Measurements from ENCODE around the gene KLK4. TPM values are rescaled to one million over a fixed set of nuclear protein-coding genes. Genes with fewer than 3 reads are reported as not detected.

KLK4 gene
- total and polyA plus RNA-seq, 4 donors: not detected

DNA sequence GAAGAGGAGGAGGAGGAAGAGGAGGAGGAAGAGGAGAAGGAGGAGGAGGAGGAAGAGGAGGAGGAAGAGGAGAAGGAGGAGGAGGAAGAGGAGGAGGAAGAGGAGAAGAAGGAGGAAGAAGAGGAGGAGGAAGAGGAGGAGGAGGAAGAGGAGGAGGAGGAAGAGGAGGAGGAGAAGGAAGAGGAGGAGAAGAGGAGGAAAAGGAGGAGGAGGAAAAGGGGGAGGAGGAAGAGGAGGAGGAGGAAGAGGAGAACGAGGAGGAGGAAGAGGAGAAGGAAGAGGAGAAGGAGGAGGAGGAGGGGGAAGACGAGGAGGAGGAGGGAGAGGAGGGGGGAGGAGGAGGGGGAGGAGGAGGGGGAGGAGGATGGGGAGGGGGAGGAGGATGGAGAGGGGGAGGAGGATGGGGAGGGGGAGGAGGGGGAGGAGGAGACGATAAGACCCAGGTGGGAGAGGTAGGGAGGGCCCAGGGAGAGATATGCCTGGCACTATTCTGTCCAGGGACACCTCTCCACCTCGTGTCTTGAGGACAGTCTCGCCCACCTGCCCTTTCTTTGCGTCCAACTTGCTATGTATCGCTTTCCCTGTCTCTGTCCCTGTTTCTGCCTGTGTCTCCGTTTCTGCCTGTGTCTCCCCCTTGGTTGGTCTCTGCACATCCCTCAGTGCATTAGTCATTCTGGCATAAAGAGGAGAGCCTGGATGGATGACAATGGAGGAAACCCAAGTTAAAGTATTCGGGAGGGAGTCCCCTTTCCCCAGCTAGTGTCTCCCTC, 48.7 kb upstream of the KLK4 start (continued):
- TF ChIP-seq, protein P1, sequence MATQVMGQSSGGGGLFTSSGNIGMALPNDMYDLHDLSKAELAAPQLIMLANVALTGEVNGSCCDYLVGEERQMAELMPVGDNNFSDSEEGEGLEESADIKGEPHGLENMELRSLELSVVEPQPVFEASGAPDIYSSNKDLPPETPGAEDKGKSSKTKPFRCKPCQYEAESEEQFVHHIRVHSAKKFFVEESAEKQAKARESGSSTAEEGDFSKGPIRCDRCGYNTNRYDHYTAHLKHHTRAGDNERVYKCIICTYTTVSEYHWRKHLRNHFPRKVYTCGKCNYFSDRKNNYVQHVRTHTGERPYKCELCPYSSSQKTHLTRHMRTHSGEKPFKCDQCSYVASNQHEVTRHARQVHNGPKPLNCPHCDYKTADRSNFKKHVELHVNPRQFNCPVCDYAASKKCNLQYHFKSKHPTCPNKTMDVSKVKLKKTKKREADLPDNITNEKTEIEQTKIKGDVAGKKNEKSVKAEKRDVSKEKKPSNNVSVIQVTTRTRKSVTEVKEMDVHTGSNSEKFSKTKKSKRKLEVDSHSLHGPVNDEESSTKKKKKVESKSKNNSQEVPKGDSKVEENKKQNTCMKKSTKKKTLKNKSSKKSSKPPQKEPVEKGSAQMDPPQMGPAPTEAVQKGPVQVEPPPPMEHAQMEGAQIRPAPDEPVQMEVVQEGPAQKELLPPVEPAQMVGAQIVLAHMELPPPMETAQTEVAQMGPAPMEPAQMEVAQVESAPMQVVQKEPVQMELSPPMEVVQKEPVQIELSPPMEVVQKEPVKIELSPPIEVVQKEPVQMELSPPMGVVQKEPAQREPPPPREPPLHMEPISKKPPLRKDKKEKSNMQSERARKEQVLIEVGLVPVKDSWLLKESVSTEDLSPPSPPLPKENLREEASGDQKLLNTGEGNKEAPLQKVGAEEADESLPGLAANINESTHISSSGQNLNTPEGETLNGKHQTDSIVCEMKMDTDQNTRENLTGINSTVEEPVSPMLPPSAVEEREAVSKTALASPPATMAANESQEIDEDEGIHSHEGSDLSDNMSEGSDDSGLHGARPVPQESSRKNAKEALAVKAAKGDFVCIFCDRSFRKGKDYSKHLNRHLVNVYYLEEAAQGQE (IDR thresholded peaks at IDR 0.05): no peak
- TF ChIP-seq MAX (IDR thresholded peaks at IDR 0.05) (no peak), HNF4G (IDR thresholded peaks at IDR 0.05) (no peak), HNF4A (conservative IDR thresholded peaks at IDR 0.05) (no peak)

- H3K27me3 ChIP-seq (ENCODE audit: control insufficient read depth in 4 of 4, insufficient read depth in 4 of 4, low read length in 3 of 4): peaks cover 0 to 5% (median 1%) of the 10 kb centered on the region in 4 donors
- DNase-seq (ENCODE audit: low spot score): no peak
- H3K9ac ChIP-seq (ENCODE audit: low read depth in 1 of 2, low read length in 2 of 2): no peak overlapping the region
- H3K36me3 ChIP-seq (ENCODE audit: control insufficient read depth in 4 of 4, insufficient read depth in 3 of 4, low read depth in 1 of 4, low read length in 3 of 4): no peaks in the 10 kb centered on the region
- H3K4me1 ChIP-seq (ENCODE audit: control insufficient read depth in 4 of 4, insufficient read depth in 4 of 4, low read length in 3 of 4): no peaks in the 10 kb centered on the region
- H3K9me3 ChIP-seq (ENCODE audit: control insufficient read depth in 4 of 4, low read length in 3 of 4): peaks cover 0 to 7% (median 0%) of the 10 kb centered on the region in 4 donors
- no peak for TF ChIP-seq RAD21 (IDR thresholded peaks at IDR 0.05)
- no peak for TF ChIP-seq RXRA (IDR thresholded peaks at IDR 0.05)
- TF ChIP-seq HNF4G (IDR thresholded peaks at IDR 0.05): no peak
- TF ChIP-seq, protein P1 (IDR thresholded peaks at IDR 0.05): no peak
- TF ChIP-seq JUND (IDR thresholded peaks at IDR 0.05): no peak
- no peak for TF ChIP-seq NR2F2 (IDR thresholded peaks at IDR 0.05)
- TF ChIP-seq, protein P2, sequence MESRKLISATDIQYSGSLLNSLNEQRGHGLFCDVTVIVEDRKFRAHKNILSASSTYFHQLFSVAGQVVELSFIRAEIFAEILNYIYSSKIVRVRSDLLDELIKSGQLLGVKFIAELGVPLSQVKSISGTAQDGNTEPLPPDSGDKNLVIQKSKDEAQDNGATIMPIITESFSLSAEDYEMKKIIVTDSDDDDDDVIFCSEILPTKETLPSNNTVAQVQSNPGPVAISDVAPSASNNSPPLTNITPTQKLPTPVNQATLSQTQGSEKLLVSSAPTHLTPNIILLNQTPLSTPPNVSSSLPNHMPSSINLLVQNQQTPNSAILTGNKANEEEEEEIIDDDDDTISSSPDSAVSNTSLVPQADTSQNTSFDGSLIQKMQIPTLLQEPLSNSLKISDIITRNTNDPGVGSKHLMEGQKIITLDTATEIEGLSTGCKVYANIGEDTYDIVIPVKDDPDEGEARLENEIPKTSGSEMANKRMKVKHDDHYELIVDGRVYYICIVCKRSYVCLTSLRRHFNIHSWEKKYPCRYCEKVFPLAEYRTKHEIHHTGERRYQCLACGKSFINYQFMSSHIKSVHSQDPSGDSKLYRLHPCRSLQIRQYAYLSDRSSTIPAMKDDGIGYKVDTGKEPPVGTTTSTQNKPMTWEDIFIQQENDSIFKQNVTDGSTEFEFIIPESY (IDR thresholded peaks at IDR 0.05): no peak
- no peak for TF ChIP-seq TAF1 (conservative IDR thresholded peaks at IDR 0.05)
- TF ChIP-seq CTCF (IDR thresholded peaks at IDR 0.05; ENCODE audit: low read depth, low read length, missing input control): no peak
- TF ChIP-seq YY1 (IDR thresholded peaks at IDR 0.05): no peak
- TF ChIP-seq HNF4A (conservative IDR thresholded peaks at IDR 0.05): no peak
- no peak for TF ChIP-seq GABPA (IDR thresholded peaks at IDR 0.05 in 1 of 2, conservative IDR thresholded peaks at IDR 0.05 in 1 of 2)
- TF ChIP-seq SP1 (IDR thresholded peaks at IDR 0.05): no peak
- TF ChIP-seq MAX (IDR thresholded peaks at IDR 0.05): no peak
- no peak for TF ChIP-seq ATF3 (IDR thresholded peaks at IDR 0.05)
- no peak for TF ChIP-seq FOXA1 (IDR thresholded peaks at IDR 0.05)
- TF ChIP-seq EGR1 (IDR thresholded peaks at IDR 0.05; ENCODE audit: low read depth in 2 of 2): no peak
- TF ChIP-seq FOXA2 (IDR thresholded peaks at IDR 0.05): no peak
- 64% methylated on average over 8 of the region's 8 CpGs for WGBS
- H3K4me3 ChIP-seq (ENCODE audit: low read depth in 1 of 3, low read length in 3 of 3): no peak overlapping the region
- H3K27ac ChIP-seq (ENCODE audit: low read depth in 1 of 2, low read length in 2 of 2): no peak overlapping the region
These were observed 46.4 kb upstream of the KLK4 start for GRCh38 chr19:50957587-50957986.
